Germinal center (tissue), 1 donor: ENCODE results near the gene NXPE3.

Experiments
- DNase-seq: peaks from one replicate; pipeline ENCODE4 v3.0.0; 2012; ENCODE audit warnings: mixed read lengths, low spot score

The NXPE3 gene

GRCh38 chr3:101829437-101829830 is 50.4 kb downstream of the NXPE3 start:
- no peak for DNase-seq

GRCh38 chr3:101829874-101830273 is 50.9 kb downstream of the NXPE3 start:
- DNase-seq: no peak

- DNase-seq: no peak
Observed at GRCh38 chr3:101833446-101833974, 54.5 kb downstream of the NXPE3 start.

DNA sequence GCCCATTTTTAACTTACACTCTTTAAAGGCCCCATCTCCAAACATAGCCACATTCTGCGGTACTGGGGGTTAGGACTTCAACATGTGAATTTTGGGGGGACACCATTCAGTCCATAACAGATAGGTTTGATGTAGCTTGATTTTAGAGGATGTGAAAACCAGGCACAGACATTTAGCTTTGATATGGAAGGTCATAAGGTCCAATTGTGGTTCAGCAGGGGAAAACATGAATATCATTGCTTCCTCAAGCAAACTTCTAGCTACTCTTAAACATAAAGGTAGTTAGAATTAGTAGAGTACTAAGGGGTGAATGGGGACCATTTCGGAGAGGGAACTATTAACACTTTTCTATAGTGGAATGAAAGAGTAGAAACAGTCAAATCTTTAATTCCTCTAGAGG is 56.7 kb downstream of the NXPE3 start:
- no peak for DNase-seq

DNA sequence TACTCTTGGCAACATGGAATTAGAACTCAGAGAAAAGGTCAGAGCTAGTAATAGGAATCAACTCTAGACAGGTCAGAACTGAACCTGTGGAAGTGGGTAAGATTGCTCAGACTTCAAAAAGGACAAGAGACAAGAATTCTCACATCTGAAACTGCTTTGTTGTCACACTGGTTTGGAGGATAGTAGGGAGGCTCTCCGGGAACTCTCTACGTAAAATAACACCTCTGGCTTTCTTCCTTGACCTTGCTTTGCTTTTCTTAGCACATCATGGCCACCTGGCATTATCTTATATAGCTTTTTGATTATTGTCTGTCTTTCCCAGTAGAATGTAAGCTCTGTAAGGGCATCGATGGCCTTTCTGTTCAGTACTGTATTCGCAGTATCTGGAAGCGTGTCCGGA is 57.1 kb downstream of the NXPE3 start:
- no peak for DNase-seq

DNA sequence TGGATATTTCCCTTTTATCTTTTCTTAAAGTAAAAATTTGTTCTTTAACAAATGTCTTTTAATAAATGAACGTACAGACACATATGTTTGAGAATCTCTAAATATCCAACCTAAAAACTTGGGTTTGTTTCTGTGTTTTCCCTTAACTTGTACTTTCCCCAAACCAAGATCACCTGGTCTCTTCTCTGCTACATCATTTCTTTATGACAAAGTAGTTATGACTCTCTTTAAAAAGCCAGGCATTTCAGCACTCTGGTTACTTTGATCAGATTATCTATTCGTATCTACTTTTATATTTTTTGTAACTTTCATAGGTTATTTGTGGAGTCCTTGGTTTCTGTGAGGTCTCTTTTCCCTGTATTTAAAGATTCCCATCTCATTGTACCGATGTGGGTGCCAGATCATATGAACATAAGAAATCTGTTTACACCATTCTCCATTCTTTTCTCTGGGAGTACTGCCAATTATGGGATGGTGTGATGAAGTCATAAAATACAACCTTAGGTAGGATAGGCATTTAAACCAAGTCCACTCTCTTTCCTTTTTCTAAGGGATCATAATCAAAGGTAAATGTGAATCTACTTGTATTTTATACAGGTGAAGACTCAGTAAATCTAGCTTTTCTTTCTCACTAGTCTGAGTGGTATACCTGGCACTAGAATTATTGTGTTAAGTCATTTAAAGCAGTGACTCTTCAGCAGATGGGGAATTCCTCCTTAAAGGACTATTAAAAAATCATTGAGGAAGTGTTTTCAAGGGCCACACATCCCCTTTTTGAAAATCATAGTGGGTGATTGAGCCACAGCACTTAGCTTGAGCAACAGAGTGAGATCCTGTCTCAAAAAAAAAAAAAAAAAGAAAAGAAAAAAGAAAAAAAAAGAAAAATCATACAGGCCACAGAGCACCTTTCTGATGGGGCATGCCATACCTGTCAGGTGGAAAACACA is 57.9 kb downstream of the NXPE3 start:
- peak; percentile 28 for DNase-seq

GRCh38 chr3:101838691-101839090 is 59.7 kb downstream of the NXPE3 start:
- no peak for DNase-seq

- no peak for DNase-seq
Observed at GRCh38 chr3:101840066-101840465, 61.1 kb downstream of the NXPE3 start.

- no peak for DNase-seq
Observed at GRCh38 chr3:101842245-101842934, 63.4 kb downstream of the NXPE3 start.

DNA sequence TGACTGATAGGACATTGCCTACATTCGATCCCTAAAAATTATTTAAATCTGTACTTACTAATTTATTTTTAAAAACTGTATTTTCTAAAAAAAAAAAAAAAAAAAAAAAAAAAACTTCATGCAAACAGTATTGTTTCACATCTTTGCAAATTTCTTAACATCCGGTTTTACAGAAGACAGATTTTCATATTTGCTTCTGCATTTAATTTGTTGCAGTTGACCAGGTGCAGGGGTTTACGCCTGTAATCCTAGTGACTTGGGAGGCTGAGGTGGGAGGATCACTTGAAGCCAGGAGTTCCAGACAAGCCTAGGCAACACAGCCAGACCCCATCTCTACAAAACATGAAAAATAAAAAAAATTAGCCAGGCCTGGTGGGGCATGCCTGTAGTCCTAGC is 63.9 kb downstream of the NXPE3 start:
- DNase-seq: no peak

GRCh38 chr3:101845425-101845824 is 66.4 kb downstream of the NXPE3 start:
- no peak for DNase-seq

DNA sequence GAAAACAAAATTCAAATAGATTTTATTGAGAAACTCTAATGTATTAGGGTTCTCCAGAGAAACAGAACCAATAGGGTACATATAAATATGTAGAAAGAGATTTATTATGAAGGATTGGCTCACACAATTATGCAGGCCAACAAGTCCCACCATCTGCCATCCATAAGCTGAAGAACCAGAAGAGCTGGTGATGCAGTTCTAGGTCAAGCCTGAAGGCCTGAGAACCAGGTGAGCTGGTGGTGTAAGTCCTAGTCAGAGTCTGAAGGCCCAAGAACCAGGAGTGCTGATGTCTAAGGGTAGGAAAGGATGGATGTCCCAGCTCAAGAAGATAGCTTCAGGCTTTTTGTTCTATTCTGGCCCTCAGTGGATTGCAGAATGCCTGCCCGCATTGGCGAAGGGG is 67.7 kb downstream of the NXPE3 start:
- DNase-seq: no peak

GRCh38 chr3:101847328-101847727 is 68.3 kb downstream of the NXPE3 start:
- no peak for DNase-seq

DNA sequence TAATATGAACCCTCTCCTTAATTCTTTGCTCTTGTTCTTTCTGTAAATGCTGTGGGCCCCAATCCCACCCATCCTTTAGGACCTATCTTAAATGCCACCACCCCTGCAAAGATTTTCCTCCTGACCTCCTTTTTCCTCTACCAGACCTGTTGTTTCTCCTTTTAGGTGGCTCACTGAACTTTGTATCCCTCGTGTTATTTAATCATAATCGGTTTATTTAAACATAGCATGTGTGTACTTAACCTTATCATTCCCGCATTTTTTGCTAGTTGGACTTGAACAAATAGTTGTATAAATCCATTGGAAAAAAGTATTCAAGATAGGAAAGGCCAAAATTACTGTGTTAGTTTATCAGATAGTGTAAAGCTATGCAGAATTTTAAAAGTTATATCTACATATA is 69.3 kb downstream of the NXPE3 start:
- no peak for DNase-seq

DNA sequence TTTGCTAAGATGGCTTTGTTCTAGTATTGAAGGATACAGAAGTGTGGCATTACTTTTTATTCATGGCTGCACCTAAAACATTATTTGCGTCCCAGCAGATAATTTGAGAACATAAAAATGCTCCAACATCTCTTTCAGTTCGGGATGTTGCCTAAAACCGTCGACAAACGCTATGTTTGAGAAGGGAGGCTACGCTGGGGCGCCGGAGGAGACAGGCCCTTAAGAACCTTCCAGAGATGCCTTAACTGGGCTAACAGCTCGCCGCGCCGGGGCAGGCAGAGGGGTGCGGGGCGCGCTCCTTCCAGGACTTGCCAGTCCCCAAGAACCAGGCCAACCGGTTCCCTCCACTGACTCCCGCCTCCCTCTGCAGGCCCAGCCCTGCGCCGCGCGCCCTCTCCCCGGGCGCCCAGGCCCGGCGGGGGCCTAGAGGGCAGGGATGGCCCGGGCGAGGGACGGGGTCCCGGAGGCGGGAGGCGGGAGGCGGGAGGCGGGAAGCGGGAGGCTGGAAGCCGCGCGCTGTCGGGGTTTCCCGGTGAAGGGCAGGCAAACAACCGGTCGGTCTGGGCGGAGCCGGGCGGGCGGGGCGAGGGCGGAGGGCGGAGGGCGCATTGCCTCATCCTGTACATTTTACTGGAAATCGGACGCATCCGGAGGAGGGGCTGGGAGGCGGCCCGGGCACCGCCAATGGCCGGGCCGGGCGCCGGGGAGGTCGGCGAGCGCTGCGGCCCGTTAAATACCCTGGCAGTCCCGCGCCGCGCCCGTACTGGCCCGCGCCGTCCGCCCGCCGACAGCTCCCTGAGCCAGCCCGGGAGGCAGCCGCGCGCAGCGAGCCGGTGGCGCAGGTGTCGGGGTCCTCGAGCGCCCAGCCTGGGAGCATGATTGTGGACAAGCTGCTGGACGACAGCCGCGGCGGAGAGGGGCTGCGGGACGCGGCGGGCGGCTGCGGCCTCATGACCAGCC is 70.0 kb downstream of the NXPE3 start, which contains the start of gene NFKBIZ:
TSS of gene NFKBIZ (plus strand) at position 761 of the 960 bp plus-strand sequence. CDS start at position 876, 115 bp downstream.
- DNase-seq: peak; percentile 95

GRCh38 chr3:101849714-101850245 is 70.8 kb downstream of the NXPE3 start:
- DNase-seq: peak; percentile 69

DNA sequence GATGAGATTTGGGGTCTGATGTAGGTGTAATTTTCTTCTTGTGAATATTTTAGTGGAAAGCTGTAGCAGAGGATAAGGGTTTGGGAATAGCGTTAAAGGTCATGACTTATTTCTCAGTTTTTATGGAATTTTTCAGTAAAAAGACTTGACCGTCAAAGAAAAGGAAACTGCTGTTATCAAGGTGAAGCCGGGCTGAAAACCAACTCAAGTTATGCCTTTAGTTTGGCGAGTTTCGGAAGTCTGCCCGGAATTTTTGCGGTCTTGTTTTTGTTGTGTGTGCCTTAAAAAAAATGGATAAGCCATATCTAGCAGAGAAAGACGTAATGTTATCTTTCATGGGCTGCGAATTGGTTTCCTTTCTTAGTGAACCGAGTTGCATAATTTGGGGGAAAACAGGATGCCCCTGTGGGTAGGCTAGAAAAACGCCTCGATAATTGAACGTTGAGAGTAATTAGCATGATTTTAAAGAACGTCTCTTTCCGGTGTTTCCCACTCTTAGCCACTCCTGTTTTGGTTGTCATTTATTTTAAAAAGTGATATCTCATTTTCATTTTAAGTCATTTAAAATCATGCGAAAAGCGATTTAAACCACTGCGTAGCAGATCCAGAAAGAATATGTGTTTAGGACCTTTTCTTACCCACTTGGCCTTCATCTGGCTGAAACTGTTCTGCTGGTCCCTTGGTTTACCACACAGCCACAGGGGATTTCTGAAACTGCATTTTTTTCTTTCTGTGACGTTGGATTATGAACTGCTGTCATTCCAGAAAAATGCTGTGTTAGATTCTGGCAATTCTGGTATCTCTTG is 71.4 kb downstream of the NXPE3 start:
- peak; percentile 39 for DNase-seq

GRCh38 chr3:101851072-101851770 is 72.2 kb downstream of the NXPE3 start:
- no peak for DNase-seq

GRCh38 chr3:101851850-101852714 is 73.1 kb downstream of the NXPE3 start:
- no peak for DNase-seq
